Choroid plexus epithelial cell (primary cell): ENCODE data around the gene CYB5R3.

Experiments used
- DNase-seq: peaks from one replicate; pipeline ENCODE4 v3.0.0-alpha.2; 2010; ENCODE audit warnings: low read depth
- H3K4me3 ChIP-seq: 2 replicates; pipeline ENCODE4 v1.5.1; 2011; ENCODE audit warnings: low read depth, mild to moderate bottlenecking, control low read depth, low read length, moderate library complexity
- CTCF ChIP-seq: conservative IDR thresholded peaks from 2 replicates; pipeline ENCODE4 v1.5.1; 2011; ENCODE audit warnings: low read depth, mild to moderate bottlenecking, control low read depth, inconsistent platforms, low read length, moderate library complexity

Gene CYB5R3

DNA sequence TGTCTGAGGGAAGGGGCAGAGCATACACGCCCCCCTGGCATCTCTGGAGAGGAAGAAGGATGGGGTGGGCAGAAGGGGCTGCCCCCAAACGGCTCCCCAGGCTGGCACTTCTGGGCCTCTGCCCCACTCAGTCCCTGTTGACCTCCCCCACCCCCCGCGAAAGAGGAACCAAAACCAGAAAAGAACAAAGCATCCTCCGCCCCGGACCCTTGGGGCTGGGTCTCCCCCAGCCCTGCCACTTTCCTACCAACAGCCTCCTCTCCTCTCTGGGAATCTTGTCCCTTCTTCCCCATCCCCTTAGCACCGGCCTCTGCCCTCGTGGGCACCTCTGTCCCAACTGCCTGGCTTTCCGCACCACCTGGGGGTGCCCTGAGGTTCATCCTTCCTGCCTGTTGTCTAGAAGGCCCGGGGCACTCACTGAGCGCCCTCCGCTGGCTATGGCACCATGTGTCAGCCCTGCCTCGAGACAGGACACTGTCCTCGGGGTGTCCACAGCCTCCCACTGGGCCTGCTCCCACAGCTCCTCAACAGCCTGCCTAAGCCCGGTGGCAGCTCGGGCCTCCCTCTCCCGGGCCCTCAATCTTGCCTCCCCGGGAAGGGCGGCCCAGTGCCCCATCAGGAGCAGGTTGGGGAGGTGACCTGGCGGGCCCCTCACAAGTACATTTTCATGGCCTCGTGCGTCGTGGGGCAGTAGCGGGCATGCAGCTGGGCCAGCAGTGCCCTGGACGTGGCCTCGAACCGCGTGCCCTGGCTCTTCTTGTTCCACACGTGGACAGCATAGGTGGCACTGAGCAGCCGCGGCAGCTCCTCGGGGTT is 43.3 kb upstream of the CYB5R3 start:
- no peak overlapping the region for H3K4me3 ChIP-seq
- TF ChIP-seq CTCF, result no peak
- no peak for DNase-seq

- no peak for DNase-seq
- TF ChIP-seq CTCF, result no peak
- no peak overlapping the region for H3K4me3 ChIP-seq
Observed at GRCh38 chr22:42691440-42691839, 42.2 kb upstream of the CYB5R3 start.

DNA sequence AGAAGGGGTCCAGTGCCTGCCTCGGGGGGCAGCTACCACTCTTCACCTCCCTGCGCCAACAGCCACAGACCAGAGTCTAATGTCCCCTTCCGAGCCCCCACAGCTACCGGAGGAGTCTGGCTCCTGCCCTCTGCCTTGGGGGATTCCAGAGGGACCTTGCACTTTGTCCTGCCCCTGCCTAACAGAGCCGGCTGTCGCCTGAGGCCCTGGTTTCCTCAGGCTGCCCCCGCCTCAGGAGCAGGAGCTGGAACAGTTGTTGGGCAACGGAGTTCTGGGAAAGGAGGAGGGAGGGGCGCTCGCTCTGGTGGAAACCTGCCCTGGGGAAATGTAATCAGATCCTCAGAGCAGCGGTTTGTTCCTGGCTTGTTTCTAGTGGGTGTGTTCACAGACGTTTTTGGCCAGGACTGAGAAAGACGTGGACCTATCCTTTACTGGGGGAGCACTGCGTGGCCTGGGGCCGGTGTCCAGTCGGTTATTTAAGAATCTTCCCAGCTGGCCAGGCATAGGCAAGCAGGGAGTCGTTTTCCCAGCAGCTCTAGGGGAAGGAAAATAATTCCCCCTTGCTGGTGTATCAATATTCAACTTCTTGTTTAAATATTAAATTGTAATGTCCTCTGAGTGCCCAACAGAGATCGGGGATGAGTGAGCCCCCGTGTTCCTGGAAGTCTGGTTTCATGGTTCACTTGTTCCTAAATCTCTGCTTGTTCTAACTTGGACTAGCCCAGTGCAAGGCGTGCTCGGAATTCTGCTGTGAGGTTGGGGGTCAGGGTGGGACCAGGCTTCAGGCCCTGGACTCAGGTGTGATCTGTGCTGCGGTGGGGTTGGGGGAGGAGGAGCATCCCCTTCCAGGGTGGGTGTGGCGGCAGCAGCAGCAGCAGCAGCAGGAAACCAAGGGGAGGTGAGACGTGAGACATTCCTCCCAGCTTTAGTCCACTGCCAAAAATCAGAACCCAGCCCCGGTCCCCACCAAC is 39.3 kb upstream of the CYB5R3 start:
- peak; percentile 96 for DNase-seq
- no peak overlapping the region for H3K4me3 ChIP-seq
- no peak for TF ChIP-seq CTCF

GRCh38 chr22:42686756-42687491 is 37.7 kb upstream of the CYB5R3 start:
- H3K4me3 ChIP-seq, result no peak overlapping the region
- TF ChIP-seq CTCF, result no peak
- DNase-seq, result no peak

GRCh38 chr22:42685941-42686653 is 36.9 kb upstream of the CYB5R3 start:
- H3K4me3 ChIP-seq, result no peak overlapping the region
- DNase-seq, result no peak
- no peak for TF ChIP-seq CTCF
